ENCODE results near the gene MXRA7. TPM values are rescaled to one million over a fixed set of nuclear protein-coding genes. Genes with fewer than 3 reads are reported as not detected.
"Not testable (repeated sequence)": the region's sequence is repeated elsewhere in the genome, so short reads cannot be mapped to it uniquely, and the experiment has no call there.

Gene MXRA7
- total and polyA plus RNA-seq, 7 experiments from 2014 or later = 1.8 to 7.5 (median 2.7) TPM

DNA sequence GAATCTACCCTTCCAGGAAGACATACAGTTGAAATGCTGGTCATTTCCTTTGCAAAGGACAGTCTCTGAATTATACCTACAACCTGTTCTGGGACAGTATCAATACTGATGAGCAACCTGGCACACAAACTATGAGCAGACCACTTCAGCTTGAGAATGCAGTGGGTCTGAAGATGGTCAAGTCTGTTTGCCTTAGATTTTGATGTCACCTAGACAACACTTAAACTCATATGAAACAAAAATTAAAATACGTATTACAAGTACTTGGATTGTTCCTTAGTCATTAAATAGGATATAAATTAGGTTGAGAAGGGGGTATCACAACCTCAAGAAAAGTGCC is 22.8 kb upstream of the MXRA7 start:
- H3K36me3 ChIP-seq (ENCODE audit: control insufficient read depth in 2 of 3, insufficient read depth in 3 of 3, low read length in 3 of 3) = peaks cover 21 to 46% (median 42%) of the 10 kb centered on the region in 3 experiments
- peak overlapping the region; percentile 9 to 98 (median 96) for H3K4me3 Mint-ChIP-seq
- CTCF ChIA-PET = interaction anchor here (0.9 to 2.4 kb wide), 2 partner anchors 20 to 482 kb away, joined by 3 to 10 read pairs; no protein-coding TSS in a partner anchor

DNA sequence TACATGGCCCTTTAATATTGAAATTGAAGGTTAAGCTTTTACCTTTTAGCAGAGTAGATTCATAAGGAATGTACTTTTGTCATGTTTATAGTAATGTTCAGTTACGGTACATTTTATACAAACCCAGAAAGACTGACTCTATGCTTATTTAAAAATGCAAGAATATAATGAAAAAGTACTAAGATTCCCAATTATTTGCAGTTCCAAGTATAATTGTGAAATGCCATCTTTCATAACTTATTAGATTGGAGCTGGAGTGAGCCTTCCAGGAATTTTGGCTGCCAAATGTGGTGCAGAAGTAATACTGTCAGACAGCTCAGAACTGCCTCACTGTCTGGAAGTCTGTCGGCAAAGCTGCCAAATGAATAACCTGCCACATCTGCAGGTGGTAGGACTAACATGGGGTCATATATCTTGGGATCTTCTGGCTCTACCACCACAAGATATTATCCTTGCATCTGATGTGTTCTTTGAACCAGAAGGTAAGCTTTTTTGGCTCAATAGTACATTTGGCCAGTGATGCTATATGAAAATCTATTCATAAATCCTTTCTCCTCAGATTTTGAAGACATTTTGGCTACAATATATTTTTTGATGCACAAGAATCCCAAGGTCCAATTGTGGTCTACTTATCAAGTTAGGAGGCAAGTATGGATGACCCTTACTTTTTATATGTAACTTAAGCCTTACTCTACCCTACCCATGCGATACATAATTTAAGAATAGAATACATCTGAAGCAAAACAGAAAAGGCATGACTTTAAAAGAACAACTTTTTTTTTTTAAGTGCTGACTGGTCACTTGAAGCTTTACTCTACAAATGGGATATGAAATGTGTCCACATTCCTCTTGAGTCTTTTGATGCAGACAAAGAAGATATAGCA is 22.2 kb upstream of the MXRA7 start:
- Histone ChIP-seq H3K36me3 (ENCODE audit: control insufficient read depth in 2 of 3, insufficient read depth in 3 of 3, low read length in 3 of 3) (peaks cover 21 to 46% (median 42%) of the 10 kb centered on the region in 3 experiments), H3K27me3 (ENCODE audit: control insufficient read depth in 2 of 2, insufficient read depth in 2 of 2, low read length in 2 of 2) (no peaks in the 10 kb centered on the region), H3K9me3 (ENCODE audit: control insufficient read depth in 2 of 3, low read length in 3 of 3) (no peaks in the 10 kb centered on the region), H3K27ac (ENCODE audit: low read depth, low read length) (peak overlapping the region; percentile 96), H3K4me1 (ENCODE audit: control insufficient read depth in 2 of 2, insufficient read depth in 2 of 2, low read length in 2 of 2) (peaks cover 50 to 56% of the 10 kb centered on the region in 2 donors), H3K4me3 (ENCODE audit: low read length) (no peak overlapping the region)
- peaks cover 20 to 76% (median 52%) of the 10 kb centered on the region in 7 donors for H3K4me1 Mint-ChIP-seq
- CTCF ChIA-PET = interaction anchor here (0.9 to 2.4 kb wide), 2 partner anchors 20 to 51 kb away, joined by 3 to 10 read pairs; no protein-coding TSS in a partner anchor
- peak overlapping the region in 8 of 9 donors; percentile 28 to 99 (median 92) for H3K27ac Mint-ChIP-seq
- POLR2A ChIA-PET = interaction anchor here (0.7 to 8.2 kb wide), 7 partner anchors 7 to 1382 kb away, joined by 3 to 187 read pairs (median 3); partner anchors contain the start of genes JMJD6 and METTL23
- H3K4me3 Mint-ChIP-seq = peak overlapping the region; percentile 9 to 98 (median 96)
- peaks cover 0 to 9% (median 0%) of the 10 kb centered on the region in 11 donors for H3K9me3 Mint-ChIP-seq
- no peaks in the 10 kb centered on the region for H3K27me3 Mint-ChIP-seq
- ATAC-seq (no peak), DNase-seq (no peak)
- intact Hi-C loops (cut with micrococcal nuclease) = loop anchor here (10.0 kb wide), 2 partner anchors 712 to 948 kb away; partner anchors contain the start of gene UNK (in 1 of the 2)
- H3K36me3 Mint-ChIP-seq = peaks cover 12 to 40% (median 33%) of the 10 kb centered on the region in 5 donors

More for the DNA sequence above, 22.8 kb upstream of the MXRA7 start:
- Histone ChIP-seq H3K4me1 (ENCODE audit: control insufficient read depth in 2 of 2, insufficient read depth in 2 of 2, low read length in 2 of 2) (peaks cover 53 to 56% of the 10 kb centered on the region in 2 donors), H3K27ac (ENCODE audit: low read depth, low read length) (peak overlapping the region; percentile 96), H3K9me3 (ENCODE audit: control insufficient read depth in 2 of 3, low read length in 3 of 3) (no peaks in the 10 kb centered on the region), H3K4me3 (ENCODE audit: low read length) (peak overlapping the region; percentile 97), H3K27me3 (ENCODE audit: control insufficient read depth in 2 of 2, insufficient read depth in 2 of 2, low read length in 2 of 2) (no peaks in the 10 kb centered on the region)
- Mint-ChIP-seq H3K4me1 (peaks cover 25 to 76% (median 57%) of the 10 kb centered on the region in 7 donors), H3K9me3 (peaks cover 0 to 9% (median 0%) of the 10 kb centered on the region in 11 donors), H3K27me3 (no peaks in the 10 kb centered on the region), H3K27ac (peak overlapping the region; percentile 83 to 99 (median 93)), H3K36me3 (peaks cover 12 to 40% (median 33%) of the 10 kb centered on the region in 5 donors)
- intact Hi-C loops (cut with micrococcal nuclease) = loop anchor here (10.0 kb wide), 2 partner anchors 711 to 949 kb away; partner anchors contain the start of gene UNK (in 1 of the 2)
- POLR2A ChIA-PET = interaction anchor here (0.6 to 8.2 kb wide), 9 partner anchors 8 to 1931 kb away, joined by 3 to 187 read pairs (median 4); partner anchors contain the start of genes JMJD6 and METTL23
- DNase-seq (no peak), ATAC-seq (no peak)

DNA sequence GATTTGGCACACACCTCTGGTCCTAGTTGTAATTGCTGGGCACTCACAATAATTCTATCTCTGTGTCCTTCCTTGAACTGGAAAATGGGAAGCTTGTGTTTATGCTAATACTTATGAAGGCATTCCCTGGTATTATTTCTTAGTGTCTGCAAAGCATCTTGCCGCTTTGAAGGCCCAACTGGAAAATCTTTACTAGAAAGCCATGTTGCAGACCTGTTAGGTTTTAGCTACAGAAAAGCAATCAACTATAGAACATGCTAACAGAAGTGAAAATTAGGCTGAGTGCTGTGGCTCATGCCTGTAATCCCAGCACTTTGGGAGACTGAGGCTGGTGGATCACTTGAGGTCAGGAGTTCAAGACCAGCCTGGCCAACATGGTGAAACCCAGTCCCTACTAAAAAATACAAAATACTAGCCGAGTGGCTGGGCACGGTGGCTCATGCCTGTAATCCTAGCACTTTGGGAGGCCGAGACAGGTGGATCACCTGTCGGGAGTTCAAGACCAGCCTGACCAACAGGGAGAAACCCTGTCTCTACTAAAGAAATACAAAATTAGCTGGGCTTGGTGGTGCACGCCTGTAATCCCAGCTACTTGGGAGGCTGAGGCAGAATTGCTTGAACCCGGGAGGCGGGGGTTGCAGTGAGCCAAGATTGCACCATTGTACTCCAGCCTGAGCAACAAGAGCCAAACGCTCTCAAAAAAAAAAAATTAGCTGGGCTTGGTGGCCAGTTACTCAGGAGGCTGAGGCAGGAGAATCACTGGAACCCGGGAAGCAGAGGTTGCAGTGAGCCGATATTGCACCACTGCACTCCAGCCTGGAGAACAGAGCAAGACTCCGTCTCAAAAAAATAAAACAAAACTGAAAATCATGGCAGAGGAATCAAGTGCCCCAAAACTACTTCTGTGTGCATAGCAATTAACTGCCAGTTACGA is 21.3 kb upstream of the MXRA7 start:
- ATAC-seq; H3K27ac ChIP-seq (ENCODE audit: low read depth, low read length); H3K9me3 Mint-ChIP-seq; H3K27me3 ChIP-seq (ENCODE audit: control insufficient read depth in 2 of 2, insufficient read depth in 2 of 2, low read length in 2 of 2); H3K9me3 ChIP-seq (ENCODE audit: control insufficient read depth in 2 of 3, low read length in 3 of 3); H3K27me3 Mint-ChIP-seq; H3K4me3 ChIP-seq (ENCODE audit: low read length); DNase-seq: not testable (repeated sequence)
- peaks cover 26 to 82% (median 59%) of the 10 kb centered on the region in 7 donors for H3K4me1 Mint-ChIP-seq
- ChIA-PET CTCF (interaction anchor here (0.9 to 2.4 kb wide), 2 partner anchors 19 to 52 kb away, joined by 3 to 10 read pairs; no protein-coding TSS in a partner anchor), POLR2A (interaction anchor here (1.1 to 8.2 kb wide), 4 partner anchors 6 to 217 kb away, joined by 3 to 187 read pairs (median 34); partner anchors contain the start of genes JMJD6 and METTL23)
- intact Hi-C loops (cut with micrococcal nuclease) = loop anchor here (10.0 kb wide), 2 partner anchors 713 to 947 kb away; partner anchors contain the start of gene UNK (in 1 of the 2)
- peak overlapping the region in 6 of 10 donors; percentile 10 to 98 (median 26) for H3K4me3 Mint-ChIP-seq
- Histone ChIP-seq H3K4me1 (ENCODE audit: control insufficient read depth in 2 of 2, insufficient read depth in 2 of 2, low read length in 2 of 2) (peaks cover 58 to 61% of the 10 kb centered on the region in 2 donors), H3K36me3 (ENCODE audit: control insufficient read depth in 2 of 3, insufficient read depth in 3 of 3, low read length in 3 of 3) (peaks cover 21 to 45% (median 42%) of the 10 kb centered on the region in 3 experiments)
- H3K36me3 Mint-ChIP-seq = peaks cover 12 to 44% (median 33%) of the 10 kb centered on the region in 5 donors
- H3K27ac Mint-ChIP-seq = peak overlapping the region in 8 of 9 donors; percentile 28 to 95 (median 74)

DNA sequence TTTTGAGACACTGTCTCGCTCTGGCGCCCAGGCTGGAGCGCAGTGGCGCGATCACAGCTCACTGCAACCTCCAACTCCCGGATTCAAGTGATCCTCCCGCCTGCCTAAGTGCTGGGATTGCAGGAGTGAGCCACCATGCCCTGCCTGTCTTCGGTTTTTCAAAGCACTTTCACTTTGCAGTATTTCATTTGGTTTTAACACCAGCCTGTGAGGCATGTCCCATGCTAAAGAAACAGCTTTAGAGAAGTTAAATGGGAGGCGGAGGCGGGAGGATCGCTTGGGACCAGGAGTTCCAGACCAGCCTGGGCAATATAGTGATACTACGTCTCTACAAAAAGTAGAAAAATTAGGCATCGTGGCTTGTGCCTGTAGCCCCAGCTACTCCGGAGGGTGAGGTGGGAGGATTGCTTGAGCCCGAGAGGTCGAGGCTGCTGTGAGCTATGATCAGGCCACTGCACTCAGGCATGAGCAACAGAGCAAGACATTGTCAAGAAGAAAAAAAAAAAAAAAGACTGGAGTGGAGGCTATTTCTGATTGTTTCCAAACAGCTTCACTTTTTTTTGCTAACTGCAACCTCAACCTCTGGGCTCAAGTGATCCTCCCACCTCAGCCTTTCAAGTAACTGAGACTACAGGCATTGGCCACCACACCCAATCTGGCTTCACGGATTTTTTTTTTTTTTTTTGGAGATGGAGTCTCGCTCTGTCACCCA is 17.1 kb upstream of the MXRA7 start:
- ChIA-PET POLR2A (interaction anchor here (0.6 to 9.2 kb wide), 24 partner anchors 9 to 1383 kb away, joined by 3 to 187 read pairs (median 4); partner anchors contain the start of genes MFSD11 and SRSF2), CTCF (interaction anchor here (0.8 to 2.9 kb wide), 6 partner anchors 7 to 54 kb away, joined by 5 to 35 read pairs (median 6); partner anchors contain the start of genes MFSD11 and SRSF2)
- H3K27me3 Mint-ChIP-seq = no peaks in the 10 kb centered on the region
- peak overlapping the region; percentile 98 to 99 (median 99) for H3K27ac Mint-ChIP-seq
- Histone ChIP-seq H3K36me3 (ENCODE audit: control insufficient read depth in 2 of 3, insufficient read depth in 3 of 3, low read length in 3 of 3) (peaks cover 10 to 32% (median 29%) of the 10 kb centered on the region in 3 experiments), H3K4me1 (ENCODE audit: control insufficient read depth in 2 of 2, insufficient read depth in 2 of 2, low read length in 2 of 2) (peaks cover 50 to 55% of the 10 kb centered on the region in 2 donors), H3K27me3 (ENCODE audit: control insufficient read depth in 2 of 2, insufficient read depth in 2 of 2, low read length in 2 of 2) (no peaks in the 10 kb centered on the region), H3K27ac (ENCODE audit: low read depth, low read length) (peak overlapping the region; percentile 97), H3K9me3 (ENCODE audit: control insufficient read depth in 2 of 3, low read length in 3 of 3) (no peaks in the 10 kb centered on the region), H3K4me3 (ENCODE audit: low read length) (peak overlapping the region; percentile 78)
- intact Hi-C loops (cut with micrococcal nuclease) = loop anchor here (1.0 to 5.0 kb wide), 11 partner anchors 53 to 1467 kb away; partner anchors contain the start of genes SEC14L1 (in 2 of the 2), GGA3 (in 1 of the 2), MRPS7 (in 1 of the 2) and MYO15B (in 1 of the 2)
- H3K9me3 Mint-ChIP-seq = no peaks in the 10 kb centered on the region
- H3K36me3 Mint-ChIP-seq = peaks cover 0 to 28% (median 5%) of the 10 kb centered on the region in 5 donors
- peak overlapping the region; percentile 93 to 100 (median 98) for H3K4me3 Mint-ChIP-seq
- DNase-seq (peak in 2 of 9 donors; percentile 24 to 40), ATAC-seq (no peak)
- H3K4me1 Mint-ChIP-seq = peaks cover 16 to 78% (median 46%) of the 10 kb centered on the region in 7 donors
